ENCODE data around the gene PRPF40A.

Gene PRPF40A

DNA sequence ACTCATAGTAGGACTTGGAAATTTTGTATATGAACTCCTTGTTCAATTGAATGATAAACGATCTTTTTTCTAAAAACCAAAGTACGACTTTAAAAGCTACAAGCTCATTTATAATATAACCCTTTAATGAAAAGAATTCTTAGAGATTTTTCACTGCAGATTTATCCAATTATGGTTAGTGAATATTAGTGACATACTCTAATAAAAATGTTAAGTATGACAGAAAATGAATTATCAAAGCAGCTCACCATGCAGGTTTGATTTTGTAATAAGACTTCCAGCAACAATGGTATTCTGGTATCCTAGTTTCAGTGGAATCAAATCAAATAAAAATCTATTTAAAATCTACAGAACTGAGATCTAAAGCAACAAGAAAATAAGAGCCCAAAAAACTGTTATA lies 38.5 kb downstream of the PRPF40A start:
- TF ChIP-seq EZH2 (IDR thresholded peaks at IDR 0.05; ENCODE audit: borderline replicate concordance, low read depth, low read length, severe bottlenecking): no peak
- TF ChIP-seq, protein P1, sequence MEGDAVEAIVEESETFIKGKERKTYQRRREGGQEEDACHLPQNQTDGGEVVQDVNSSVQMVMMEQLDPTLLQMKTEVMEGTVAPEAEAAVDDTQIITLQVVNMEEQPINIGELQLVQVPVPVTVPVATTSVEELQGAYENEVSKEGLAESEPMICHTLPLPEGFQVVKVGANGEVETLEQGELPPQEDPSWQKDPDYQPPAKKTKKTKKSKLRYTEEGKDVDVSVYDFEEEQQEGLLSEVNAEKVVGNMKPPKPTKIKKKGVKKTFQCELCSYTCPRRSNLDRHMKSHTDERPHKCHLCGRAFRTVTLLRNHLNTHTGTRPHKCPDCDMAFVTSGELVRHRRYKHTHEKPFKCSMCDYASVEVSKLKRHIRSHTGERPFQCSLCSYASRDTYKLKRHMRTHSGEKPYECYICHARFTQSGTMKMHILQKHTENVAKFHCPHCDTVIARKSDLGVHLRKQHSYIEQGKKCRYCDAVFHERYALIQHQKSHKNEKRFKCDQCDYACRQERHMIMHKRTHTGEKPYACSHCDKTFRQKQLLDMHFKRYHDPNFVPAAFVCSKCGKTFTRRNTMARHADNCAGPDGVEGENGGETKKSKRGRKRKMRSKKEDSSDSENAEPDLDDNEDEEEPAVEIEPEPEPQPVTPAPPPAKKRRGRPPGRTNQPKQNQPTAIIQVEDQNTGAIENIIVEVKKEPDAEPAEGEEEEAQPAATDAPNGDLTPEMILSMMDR (IDR thresholded peaks at IDR 0.05; ENCODE audit: borderline replicate concordance, extremely low read depth, low read length, poor library complexity, severe bottlenecking): no peak
- no peak overlapping the region for H2AFZ ChIP-seq (ENCODE audit: low read depth, low read length)
- H3K4me1 ChIP-seq (ENCODE audit: insufficient read depth, low read length): no peaks in the 10 kb centered on the region
- no peak overlapping the region for H3K4me2 ChIP-seq (ENCODE audit: insufficient read depth, low read length)
- H3K27me3 ChIP-seq (ENCODE audit: insufficient read depth, low read length, poor library complexity): no peaks in the 10 kb centered on the region
- no peak overlapping the region for H3K4me3 ChIP-seq (ENCODE audit: low read depth in 1 of 2, low read length in 2 of 2)
- ATAC-seq (ENCODE audit: insufficient read depth, low read depth) (no peak), DNase-seq (no peak)
- H3K9ac ChIP-seq (ENCODE audit: low read depth, low read length): no peak overlapping the region
- peaks cover 81% of the 10 kb centered on the region for H3K36me3 ChIP-seq (ENCODE audit: insufficient read depth, low read length)
- no peaks in the 10 kb centered on the region for H3K9me3 ChIP-seq (ENCODE audit: insufficient read depth, low read length, severe bottlenecking)
- peaks cover 12% of the 10 kb centered on the region for H3K79me2 ChIP-seq (ENCODE audit: insufficient read depth, low read length)
- H3K27ac ChIP-seq (ENCODE audit: low read length): no peak overlapping the region
- no peaks in the 10 kb centered on the region; the same call in 1 of the 2 replicates for H4K20me1 ChIP-seq (ENCODE audit: insufficient read depth, low read length)

DNA sequence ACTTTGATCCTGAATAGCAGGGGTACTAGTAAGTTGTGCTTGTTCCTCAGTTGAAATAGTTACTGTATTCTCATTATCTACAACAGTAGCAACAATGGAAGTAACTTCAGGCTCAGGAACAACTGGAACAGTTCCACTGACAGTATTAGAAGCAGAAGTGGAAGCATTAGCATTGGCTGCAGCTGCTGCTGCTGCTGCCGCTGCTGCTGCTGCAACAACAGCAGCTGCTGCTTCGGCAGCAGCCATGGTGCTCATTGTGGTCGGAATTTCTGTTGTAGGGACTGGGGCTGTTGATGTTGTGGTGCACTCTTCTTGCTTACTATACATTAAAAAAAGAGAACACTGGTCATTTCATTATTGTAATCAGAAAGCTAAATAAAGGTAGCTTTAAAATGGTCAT lies 40.8 kb downstream of the PRPF40A start:
- H3K4me1 ChIP-seq (ENCODE audit: insufficient read depth, low read length): no peaks in the 10 kb centered on the region
- no peak overlapping the region for H3K4me3 ChIP-seq (ENCODE audit: low read depth in 1 of 2, low read length in 2 of 2)
- H4K20me1 ChIP-seq (ENCODE audit: insufficient read depth, low read length): no peaks in the 10 kb centered on the region; the same call in 1 of the 2 replicates
- TF ChIP-seq EZH2 (IDR thresholded peaks at IDR 0.05; ENCODE audit: borderline replicate concordance, low read depth, low read length, severe bottlenecking): no peak
- H3K4me2 ChIP-seq (ENCODE audit: insufficient read depth, low read length): no peak overlapping the region
- H2AFZ ChIP-seq (ENCODE audit: low read depth, low read length): no peak overlapping the region
- ATAC-seq (ENCODE audit: insufficient read depth, low read depth) (no peak), DNase-seq (no peak)
- no peak overlapping the region for H3K9ac ChIP-seq (ENCODE audit: low read depth, low read length)
- no peak overlapping the region for H3K27ac ChIP-seq (ENCODE audit: low read length)
- H3K9me3 ChIP-seq (ENCODE audit: insufficient read depth, low read length, severe bottlenecking): no peaks in the 10 kb centered on the region
- H3K27me3 ChIP-seq (ENCODE audit: insufficient read depth, low read length, poor library complexity): no peaks in the 10 kb centered on the region
- H3K36me3 ChIP-seq (ENCODE audit: insufficient read depth, low read length): peaks cover 94% of the 10 kb centered on the region
- H3K79me2 ChIP-seq (ENCODE audit: insufficient read depth, low read length): no peaks in the 10 kb centered on the region; the same call in 1 of the 2 replicates

DNA sequence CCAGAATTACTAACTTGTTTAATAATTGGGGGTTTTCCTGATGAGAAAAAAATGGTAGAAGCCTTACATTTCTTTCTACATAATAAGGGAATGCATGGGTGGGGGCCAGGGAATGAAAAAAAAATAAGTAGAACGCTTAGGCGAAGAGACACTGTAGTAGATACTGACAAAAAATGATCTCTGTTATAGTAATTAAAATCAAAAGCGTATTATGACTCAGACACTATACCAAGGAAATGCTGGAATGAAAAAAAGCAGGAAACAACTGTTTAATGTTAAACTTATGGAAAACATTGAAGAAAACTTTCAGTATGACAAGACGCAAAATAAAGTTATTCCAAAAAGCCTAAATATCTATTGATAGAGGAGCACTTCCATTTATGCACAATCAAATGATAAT lies 42.9 kb downstream of the PRPF40A start:
- H3K27me3 ChIP-seq (ENCODE audit: insufficient read depth, low read length, poor library complexity): no peaks in the 10 kb centered on the region
- peaks cover 95% of the 10 kb centered on the region for H3K36me3 ChIP-seq (ENCODE audit: insufficient read depth, low read length)
- no peaks in the 10 kb centered on the region for H3K4me1 ChIP-seq (ENCODE audit: insufficient read depth, low read length)
- no peaks in the 10 kb centered on the region for H3K9me3 ChIP-seq (ENCODE audit: insufficient read depth, low read length, severe bottlenecking)
- no peaks in the 10 kb centered on the region; the same call in 1 of the 2 replicates for H4K20me1 ChIP-seq (ENCODE audit: insufficient read depth, low read length)
- no peak for TF ChIP-seq EZH2 (IDR thresholded peaks at IDR 0.05; ENCODE audit: borderline replicate concordance, low read depth, low read length, severe bottlenecking)
- TF ChIP-seq, protein P1 (IDR thresholded peaks at IDR 0.05; ENCODE audit: borderline replicate concordance, extremely low read depth, low read length, poor library complexity, severe bottlenecking): no peak
- no peak overlapping the region for H3K4me2 ChIP-seq (ENCODE audit: insufficient read depth, low read length)
- H3K79me2 ChIP-seq (ENCODE audit: insufficient read depth, low read length): no peaks in the 10 kb centered on the region; the same call in 1 of the 2 replicates
- no peak overlapping the region for H3K27ac ChIP-seq (ENCODE audit: low read length)
- H3K4me3 ChIP-seq (ENCODE audit: low read depth in 1 of 2, low read length in 2 of 2): no peak overlapping the region
- H2AFZ ChIP-seq (ENCODE audit: low read depth, low read length): no peak overlapping the region
- ATAC-seq (ENCODE audit: insufficient read depth, low read depth) (no peak), DNase-seq (no peak)
- no peak overlapping the region for H3K9ac ChIP-seq (ENCODE audit: low read depth, low read length)

DNA sequence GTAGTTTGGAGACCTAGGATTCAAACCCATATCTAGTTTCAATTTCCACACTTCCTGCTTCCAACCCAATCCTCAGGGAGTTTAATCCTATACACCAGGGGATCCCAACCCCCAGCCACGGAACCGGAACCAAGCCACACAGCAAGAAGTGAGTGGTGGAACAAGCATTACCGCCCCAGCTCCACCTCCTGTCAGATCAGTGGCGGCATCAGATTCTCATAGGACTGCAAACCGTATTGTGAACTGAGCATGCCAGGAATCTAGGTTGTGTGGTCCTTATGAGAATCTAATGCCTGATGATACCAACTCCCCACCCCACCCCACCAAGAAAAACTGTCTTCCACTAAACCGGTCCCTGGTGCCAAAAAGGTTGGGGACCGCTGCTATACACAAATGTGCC lies 52.5 kb downstream of the PRPF40A start:
- Histone ChIP-seq H3K4me1 (ENCODE audit: insufficient read depth, low read length) (no peaks in the 10 kb centered on the region), H3K9ac (ENCODE audit: low read depth, low read length) (no peak overlapping the region), H3K79me2 (ENCODE audit: insufficient read depth, low read length) (no peaks in the 10 kb centered on the region), H3K27ac (ENCODE audit: low read length) (no peak overlapping the region), H2AFZ (ENCODE audit: low read depth, low read length) (no peak overlapping the region), H3K36me3 (ENCODE audit: insufficient read depth, low read length) (peaks cover 96% of the 10 kb centered on the region), H3K27me3 (ENCODE audit: insufficient read depth, low read length, poor library complexity) (no peaks in the 10 kb centered on the region), H3K4me3 (ENCODE audit: low read depth in 1 of 2, low read length in 2 of 2) (no peak overlapping the region), H3K9me3 (ENCODE audit: insufficient read depth, low read length, severe bottlenecking) (no peaks in the 10 kb centered on the region), H3K4me2 (ENCODE audit: insufficient read depth, low read length) (no peak overlapping the region), H4K20me1 (ENCODE audit: insufficient read depth, low read length) (no peaks in the 10 kb centered on the region)
- ATAC-seq (ENCODE audit: insufficient read depth, low read depth) (no peak), DNase-seq (no peak)
- TF ChIP-seq EZH2 (IDR thresholded peaks at IDR 0.05; ENCODE audit: borderline replicate concordance, low read depth, low read length, severe bottlenecking): no peak
